ENCODE results near the gene CBLN3.
"Not testable (repeated sequence)": the region's sequence is repeated elsewhere in the genome, so short reads cannot be mapped to it uniquely, and the experiment has no call there.

The CBLN3 gene

DNA sequence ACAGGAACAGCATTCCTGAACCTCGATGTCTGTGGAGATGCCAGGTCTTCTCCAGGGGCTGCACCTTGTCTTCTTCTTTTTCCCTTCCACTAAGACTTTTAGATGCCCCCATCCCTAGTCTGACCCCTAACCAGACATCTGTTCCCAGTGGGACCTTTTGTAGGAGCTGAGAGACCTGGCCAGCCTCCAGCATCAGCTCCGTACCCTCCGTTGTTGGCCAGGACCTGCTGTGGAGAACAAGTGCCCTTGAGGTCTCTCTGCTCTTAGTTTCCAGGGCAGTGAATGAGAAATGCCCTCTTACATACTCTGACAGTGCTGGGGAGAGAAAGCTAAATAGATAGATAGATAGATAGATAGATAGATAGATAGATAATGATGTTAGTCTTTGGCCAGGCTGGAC is 29.9 kb upstream of the CBLN3 start:
- no peak for DNase-seq (ENCODE audit: low spot score)
- no peak for ATAC-seq (ENCODE audit: low read depth)
- no peak overlapping the region for H3K27ac ChIP-seq (ENCODE audit: poor library complexity, severe bottlenecking)
- no peak for TF ChIP-seq CTCF (IDR thresholded peaks at IDR 0.05; ENCODE audit: poor library complexity, severe bottlenecking)
- 0 out of 2 replicates have a peak, but pooled peaks cover 4% of the 10 kb centered on the region for H3K36me3 ChIP-seq (ENCODE audit: low read depth)
- H3K27me3 ChIP-seq (ENCODE audit: insufficient read depth, poor library complexity, severe bottlenecking), result no peaks in the 10 kb centered on the region
- peaks cover 3% of the 10 kb centered on the region for H3K9me3 ChIP-seq (ENCODE audit: severe bottlenecking)
- no peak overlapping the region for H3K4me3 ChIP-seq (ENCODE audit: severe bottlenecking)
- H3K4me1 ChIP-seq (ENCODE audit: insufficient read depth, poor library complexity, severe bottlenecking), result peaks cover 3% of the 10 kb centered on the region

DNA sequence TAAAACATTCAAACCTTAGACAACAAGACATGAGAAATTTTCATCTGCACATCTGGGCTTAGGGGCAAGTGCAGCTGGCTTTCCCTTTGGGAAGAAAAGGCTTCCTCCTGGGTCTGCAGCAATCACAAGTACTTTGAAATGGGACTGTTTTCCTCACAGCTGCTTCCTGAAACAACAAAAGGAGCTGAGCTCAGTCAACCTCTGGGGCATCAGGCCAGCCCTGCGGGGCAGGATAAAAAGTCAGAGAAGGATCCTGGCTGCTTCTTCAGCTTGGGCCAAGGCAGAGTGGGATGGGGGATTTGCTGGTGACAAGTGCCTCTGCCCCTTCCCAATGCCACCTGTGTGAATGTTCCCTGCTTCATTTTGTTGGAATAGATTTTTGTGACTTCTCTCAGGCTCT is 29.3 kb upstream of the CBLN3 start:
- no peak overlapping the region for H3K27ac ChIP-seq (ENCODE audit: poor library complexity, severe bottlenecking)
- no peak for ATAC-seq (ENCODE audit: low read depth)
- peaks cover 8% of the 10 kb centered on the region; the same call in 1 of the 2 replicates for H3K36me3 ChIP-seq (ENCODE audit: low read depth)
- H3K27me3 ChIP-seq (ENCODE audit: insufficient read depth, poor library complexity, severe bottlenecking), result no peaks in the 10 kb centered on the region
- H3K4me1 ChIP-seq (ENCODE audit: insufficient read depth, poor library complexity, severe bottlenecking), result peaks cover 3% of the 10 kb centered on the region
- peaks cover 5% of the 10 kb centered on the region for H3K9me3 ChIP-seq (ENCODE audit: severe bottlenecking)
- TF ChIP-seq CTCF (IDR thresholded peaks at IDR 0.05; ENCODE audit: poor library complexity, severe bottlenecking), result no peak
- no peak overlapping the region for H3K4me3 ChIP-seq (ENCODE audit: severe bottlenecking)
- no peak for DNase-seq (ENCODE audit: low spot score)

GRCh38 chr14:24456980-24457379 is 27.5 kb upstream of the CBLN3 start:
- Histone ChIP-seq H3K9me3 (ENCODE audit: severe bottlenecking) (peaks cover 7% of the 10 kb centered on the region), H3K4me3 (ENCODE audit: severe bottlenecking) (no peak overlapping the region), H3K36me3 (ENCODE audit: low read depth) (peaks cover 12% of the 10 kb centered on the region; the same call in 1 of the 2 replicates), H3K27me3 (ENCODE audit: insufficient read depth, poor library complexity, severe bottlenecking) (no peaks in the 10 kb centered on the region), H3K4me1 (ENCODE audit: insufficient read depth, poor library complexity, severe bottlenecking) (peaks cover 3% of the 10 kb centered on the region), H3K27ac (ENCODE audit: poor library complexity, severe bottlenecking) (no peak overlapping the region)
- DNase-seq (ENCODE audit: low spot score) (no peak), ATAC-seq (ENCODE audit: low read depth) (peak; percentile 46; the same call in 1 of the 3 replicates)
- no peak for TF ChIP-seq CTCF (IDR thresholded peaks at IDR 0.05; ENCODE audit: poor library complexity, severe bottlenecking)

DNA sequence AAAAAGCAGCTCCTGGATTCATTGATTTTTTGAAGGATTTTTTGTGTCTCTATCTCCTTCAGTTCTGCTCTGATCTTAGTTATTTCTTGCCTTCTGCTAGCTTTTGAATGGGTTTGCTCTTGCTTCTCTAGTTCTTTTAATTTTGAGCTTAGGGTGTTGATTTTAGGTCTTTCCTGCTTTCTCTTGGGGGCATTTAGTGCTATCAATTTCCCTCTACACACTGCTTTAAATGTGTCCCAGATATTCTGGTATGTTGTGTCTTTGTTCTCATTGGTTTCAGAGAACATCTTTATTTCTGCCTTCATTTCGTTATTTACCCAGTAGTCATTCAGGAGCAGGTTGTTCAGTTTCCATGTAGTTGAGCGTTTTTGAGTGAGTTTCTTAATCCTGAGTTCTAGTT is 21.4 kb upstream of the CBLN3 start:
- not testable (repeated sequence) for ATAC-seq (ENCODE audit: low read depth); H3K4me3 ChIP-seq (ENCODE audit: severe bottlenecking)

GRCh38 chr14:24443053-24443665 is 13.7 kb upstream of the CBLN3 start:
- H3K9me3 ChIP-seq (ENCODE audit: severe bottlenecking), result no peaks in the 10 kb centered on the region
- peaks cover 34% of the 10 kb centered on the region for H3K36me3 ChIP-seq (ENCODE audit: low read depth)
- peak overlapping the region; percentile 87 for H3K27ac ChIP-seq (ENCODE audit: poor library complexity, severe bottlenecking)
- no peak for ATAC-seq (ENCODE audit: low read depth)
- no peaks in the 10 kb centered on the region for H3K27me3 ChIP-seq (ENCODE audit: insufficient read depth, poor library complexity, severe bottlenecking)
- TF ChIP-seq CTCF (IDR thresholded peaks at IDR 0.05; ENCODE audit: poor library complexity, severe bottlenecking), result no peak
- no peak for DNase-seq (ENCODE audit: low spot score)
- H3K4me3 ChIP-seq (ENCODE audit: severe bottlenecking), result peak overlapping the region; percentile 62
- peaks cover 6% of the 10 kb centered on the region for H3K4me1 ChIP-seq (ENCODE audit: insufficient read depth, poor library complexity, severe bottlenecking)

More for the DNA sequence above, 21.4 kb upstream of the CBLN3 start:
- DNase-seq (ENCODE audit: low spot score); H3K27ac ChIP-seq (ENCODE audit: poor library complexity, severe bottlenecking); H3K4me1 ChIP-seq (ENCODE audit: insufficient read depth, poor library complexity, severe bottlenecking); H3K9me3 ChIP-seq (ENCODE audit: severe bottlenecking); H3K27me3 ChIP-seq (ENCODE audit: insufficient read depth, poor library complexity, severe bottlenecking): not testable (repeated sequence)
- H3K36me3 ChIP-seq (ENCODE audit: low read depth), result peaks cover 12% of the 10 kb centered on the region

Measured in RWPE2 (cell line).